HEK293 (cell line): Measurements from ENCODE around the gene LNPEP.

Source experiments
- CTCF ChIA-PET: fragments of 350-600 bp; formaldehyde crosslinking; extraction: SDS; loops from one replicate; lab custom pipeline; 2021; ENCODE audit warnings: antibody characterized with exemption; lab: Yijun Ruan, JAX
- POLR2A ChIA-PET: fragments of 300-600 bp; formaldehyde crosslinking; extraction: SDS; loops from one replicate; lab custom pipeline; 2020; ENCODE audit warnings: antibody characterized with exemption, inconsistent platforms; lab: Yijun Ruan, JAX
- H3K27ac ChIP-seq: fragments of 200-500 bp; sonication (Bioruptor generic); 2 replicates; pipeline ENCODE4 v1.5.1; 2014; ENCODE audit warnings: low read depth, low read length, control low read depth, inconsistent platforms; ENCODE audit errors: extremely low read depth
- H3K36me3 ChIP-seq, 2 experiments: fragments of 200-500 bp in 1 of 2; sonication (Bioruptor generic) in 1 of 2; 1 replicate in 1 of 2; 2 replicates in 1 of 2; pipeline ENCODE4 v1.5.1; 2014 to 2017; ENCODE audit warnings: inconsistent platforms in 2 of 2, low read length in 2 of 2; ENCODE audit not compliant: control insufficient read depth in 2 of 2, insufficient read depth in 1 of 2
- H3K4me1 ChIP-seq: fragments of 200-500 bp; sonication (Bioruptor generic); 2 replicates; pipeline ENCODE4 v1.5.1; 2014; ENCODE audit warnings: mild to moderate bottlenecking, low read length, inconsistent platforms; ENCODE audit not compliant: control insufficient read depth, insufficient read depth
- H3K4me3 ChIP-seq: 2 replicates; pipeline ENCODE4 v1.5.1; 2011; ENCODE audit warnings: low read depth, mild to moderate bottlenecking, control low read depth, low read length, moderate library complexity
- H3K9me3 ChIP-seq: fragments of 200-500 bp; sonication (Bioruptor generic); 2 replicates; pipeline ENCODE4 v1.5.1; 2014; ENCODE audit warnings: low read depth, low read length, inconsistent platforms; ENCODE audit not compliant: control insufficient read depth, insufficient read depth
- GLIS1 ChIP-seq: fragments of 450-650 bp; formaldehyde crosslinking; IDR thresholded peaks from 2 replicates; pipeline ENCODE4 v1.5.1; 2016; ENCODE audit warnings: missing biosample characterization, missing genetic modification characterization
- IKZF3 ChIP-seq: fragments of 450-650 bp; IDR thresholded peaks from 2 replicates; pipeline ENCODE4 v1.5.0; 2018; ENCODE audit warnings: missing biosample characterization, mild to moderate bottlenecking, missing genetic modification characterization, moderate library complexity
- MZF1 ChIP-seq: fragments of 450-650 bp; formaldehyde crosslinking; IDR thresholded peaks from 2 replicates; pipeline ENCODE4 v1.5.1; 2017; ENCODE audit warnings: missing biosample characterization, missing genetic modification characterization, borderline replicate concordance
- OSR2 ChIP-seq: fragments of 450-650 bp; formaldehyde crosslinking; IDR thresholded peaks from 2 replicates; pipeline ENCODE4 v1.5.1; 2016; ENCODE audit warnings: missing biosample characterization, missing genetic modification characterization
- PRDM1 ChIP-seq: fragments of 450-650 bp; formaldehyde crosslinking; IDR thresholded peaks from 2 replicates; pipeline ENCODE4; 2016; ENCODE audit warnings: missing biosample characterization, missing genetic modification characterization
- SP7 ChIP-seq: fragments of 450-650 bp; formaldehyde crosslinking; IDR thresholded peaks from 2 replicates; pipeline ENCODE4 v1.5.1; 2016; ENCODE audit warnings: missing biosample characterization, missing genetic modification characterization
- WT1 ChIP-seq: fragments of 450-650 bp; formaldehyde crosslinking; IDR thresholded peaks from 2 replicates; pipeline ENCODE4 v1.5.1; 2016; ENCODE audit warnings: missing biosample characterization, missing genetic modification characterization
- ZBTB17 ChIP-seq: fragments of 450-650 bp; formaldehyde crosslinking; IDR thresholded peaks from 2 replicates; pipeline ENCODE4 v1.5.1; 2016; ENCODE audit warnings: missing biosample characterization, missing genetic modification characterization
- ZBTB48 ChIP-seq: fragments of 450-650 bp; formaldehyde crosslinking; IDR thresholded peaks from 2 replicates; pipeline ENCODE4 v1.5.1; 2016; ENCODE audit warnings: missing biosample characterization, missing genetic modification characterization
- ZBTB8A ChIP-seq: fragments of 450-650 bp; formaldehyde crosslinking; IDR thresholded peaks from 2 replicates; pipeline ENCODE4 v1.5.1; 2016; ENCODE audit warnings: missing biosample characterization, missing genetic modification characterization
- ZEB2 ChIP-seq: fragments of 450-650 bp; formaldehyde crosslinking; IDR thresholded peaks from 2 replicates; pipeline ENCODE4 v1.5.1; 2016; ENCODE audit warnings: missing biosample characterization, missing genetic modification characterization
- ZNF133 ChIP-seq: fragments of 450-650 bp; formaldehyde crosslinking; IDR thresholded peaks from 2 replicates; pipeline ENCODE4 v1.5.1; 2016; ENCODE audit warnings: missing biosample characterization, missing genetic modification characterization
- ZNF239 ChIP-seq: fragments of 450-650 bp; formaldehyde crosslinking; IDR thresholded peaks from 2 replicates; pipeline ENCODE4 v1.5.1; 2016; ENCODE audit warnings: missing biosample characterization, missing genetic modification characterization
- ZNF335 ChIP-seq: fragments of 450-650 bp; formaldehyde crosslinking; conservative IDR thresholded peaks from 2 replicates; pipeline ENCODE4 v1.5.1; 2016; ENCODE audit warnings: missing biosample characterization, missing genetic modification characterization
- ZNF521 ChIP-seq: fragments of 450-650 bp; formaldehyde crosslinking; IDR thresholded peaks from 2 replicates; pipeline ENCODE4 v1.5.1; 2017; ENCODE audit warnings: missing biosample characterization, mild to moderate bottlenecking, missing genetic modification characterization
- ZNF558 ChIP-seq: fragments of 450-650 bp; formaldehyde crosslinking; IDR thresholded peaks from 2 replicates; pipeline ENCODE4 v1.5.1; 2016; ENCODE audit warnings: missing biosample characterization, missing genetic modification characterization
- ZNF600 ChIP-seq: fragments of 450-650 bp; formaldehyde crosslinking; IDR thresholded peaks from 2 replicates; pipeline ENCODE4 v1.5.1; 2016; ENCODE audit warnings: missing biosample characterization, missing genetic modification characterization
- ZNF626 ChIP-seq: fragments of 450-650 bp; sonication (Bioruptor Pico); formaldehyde crosslinking; IDR thresholded peaks from 2 replicates; pipeline ENCODE4 v1.5.1; 2018; ENCODE audit warnings: missing biosample characterization, missing genetic modification characterization, inconsistent platforms
- ZNF629 ChIP-seq: fragments of 450-650 bp; formaldehyde crosslinking; IDR thresholded peaks from 2 replicates; pipeline ENCODE4 v1.5.1; 2017; ENCODE audit warnings: missing biosample characterization, missing genetic modification characterization
- TF ChIP-seq, protein P1 (sequence below): fragments of 450-650 bp; formaldehyde crosslinking; IDR thresholded peaks from 2 replicates; pipeline ENCODE4 v1.5.1; 2017; ENCODE audit warnings: missing biosample characterization, missing genetic modification characterization
- TF ChIP-seq, protein P2 (sequence below): fragments of 450-650 bp; formaldehyde crosslinking; IDR thresholded peaks from 2 replicates; pipeline ENCODE4 v1.5.1; 2016; ENCODE audit warnings: missing biosample characterization, missing genetic modification characterization
- TF ChIP-seq, protein P3 (sequence below): fragments of 450-650 bp; IDR thresholded peaks from 2 replicates; pipeline ENCODE4 v1.5.1; 2018; ENCODE audit warnings: missing biosample characterization, missing genetic modification characterization

LNPEP gene

DNA sequence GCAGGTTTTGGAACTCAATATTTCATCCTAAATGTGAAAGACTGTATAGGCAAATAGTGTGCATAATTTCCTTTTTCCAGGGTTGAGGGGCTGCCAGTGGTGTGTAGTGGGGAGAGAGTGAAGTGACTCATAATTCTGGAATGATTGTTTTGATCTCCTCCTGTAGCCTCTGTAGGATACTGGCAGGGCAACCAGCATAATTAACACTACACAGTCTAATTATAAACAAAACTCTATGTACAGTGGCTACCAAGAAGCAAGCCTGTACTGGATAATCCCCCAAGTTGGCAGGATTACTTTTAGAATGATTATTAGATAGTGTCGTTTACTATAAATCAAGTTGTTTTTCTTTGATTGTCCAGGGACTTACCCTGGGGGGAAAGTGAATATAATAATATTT is 32.2 kb downstream of the LNPEP start (continued):
- TF ChIP-seq, protein P1, sequence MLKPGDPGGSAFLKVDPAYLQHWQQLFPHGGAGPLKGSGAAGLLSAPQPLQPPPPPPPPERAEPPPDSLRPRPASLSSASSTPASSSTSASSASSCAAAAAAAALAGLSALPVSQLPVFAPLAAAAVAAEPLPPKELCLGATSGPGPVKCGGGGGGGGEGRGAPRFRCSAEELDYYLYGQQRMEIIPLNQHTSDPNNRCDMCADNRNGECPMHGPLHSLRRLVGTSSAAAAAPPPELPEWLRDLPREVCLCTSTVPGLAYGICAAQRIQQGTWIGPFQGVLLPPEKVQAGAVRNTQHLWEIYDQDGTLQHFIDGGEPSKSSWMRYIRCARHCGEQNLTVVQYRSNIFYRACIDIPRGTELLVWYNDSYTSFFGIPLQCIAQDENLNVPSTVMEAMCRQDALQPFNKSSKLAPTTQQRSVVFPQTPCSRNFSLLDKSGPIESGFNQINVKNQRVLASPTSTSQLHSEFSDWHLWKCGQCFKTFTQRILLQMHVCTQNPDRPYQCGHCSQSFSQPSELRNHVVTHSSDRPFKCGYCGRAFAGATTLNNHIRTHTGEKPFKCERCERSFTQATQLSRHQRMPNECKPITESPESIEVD (tag by site-specific recombination) = peak; percentile 58
- TF ChIP-seq PRDM1 (tag by site-specific recombination) = peak; percentile 73
- TF ChIP-seq ZEB2 (tag by site-specific recombination) = 0 out of 2 replicates have a peak, but pooled peaks have one; percentile 45
- TF ChIP-seq ZNF521 (tag by site-specific recombination) = no peak
- peak; percentile 47; the same call in 1 of the 2 replicates for TF ChIP-seq MZF1
- peak; percentile 89 for TF ChIP-seq OSR2 (tag by site-specific recombination)
- peak; percentile 43; the same call in 1 of the 2 replicates for TF ChIP-seq ZNF629
- no peak for TF ChIP-seq ZNF239 (tag by site-specific recombination)
- peak; percentile 49 for TF ChIP-seq WT1
- TF ChIP-seq IKZF3 (tag by site-specific recombination) = 0 out of 2 replicates have a peak, but pooled peaks have one; percentile 30
- TF ChIP-seq, protein P2, sequence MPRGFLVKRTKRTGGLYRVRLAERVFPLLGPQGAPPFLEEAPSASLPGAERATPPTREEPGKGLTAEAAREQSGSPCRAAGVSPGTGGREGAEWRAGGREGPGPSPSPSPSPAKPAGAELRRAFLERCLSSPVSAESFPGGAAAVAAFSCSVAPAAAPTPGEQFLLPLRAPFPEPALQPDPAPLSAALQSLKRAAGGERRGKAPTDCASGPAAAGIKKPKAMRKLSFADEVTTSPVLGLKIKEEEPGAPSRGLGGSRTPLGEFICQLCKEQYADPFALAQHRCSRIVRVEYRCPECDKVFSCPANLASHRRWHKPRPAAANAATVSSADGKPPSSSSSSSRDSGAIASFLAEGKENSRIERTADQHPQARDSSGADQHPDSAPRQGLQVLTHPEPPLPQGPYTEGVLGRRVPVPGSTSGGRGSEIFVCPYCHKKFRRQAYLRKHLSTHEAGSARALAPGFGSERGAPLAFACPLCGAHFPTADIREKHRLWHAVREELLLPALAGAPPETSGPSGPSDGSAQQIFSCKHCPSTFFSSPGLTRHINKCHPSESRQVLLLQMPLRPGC (tag by site-specific recombination) = 0 out of 2 replicates have a peak, but pooled peaks have one; percentile 13
- TF ChIP-seq GLIS1 (tag by site-specific recombination) = peak; percentile 53
- peak; percentile 88 for TF ChIP-seq SP7

DNA sequence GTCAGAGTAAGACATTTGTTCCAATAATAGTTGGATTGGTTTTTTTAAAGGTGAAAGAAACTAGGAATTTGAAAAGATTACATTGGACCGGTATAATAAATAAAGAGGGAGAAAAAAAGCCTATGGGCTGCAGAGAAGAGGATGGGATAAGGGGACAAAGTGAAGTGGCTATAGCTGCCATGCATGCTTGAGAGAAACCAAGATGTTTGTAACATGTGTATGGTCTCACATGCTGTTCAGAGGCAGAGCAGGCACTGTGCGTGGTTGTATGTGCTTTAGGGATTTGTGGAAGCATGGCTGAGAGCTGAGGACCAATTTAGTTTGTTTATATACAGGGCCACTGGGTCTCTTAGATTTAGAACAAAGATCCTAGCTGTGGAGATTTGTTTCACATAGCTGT is 32.7 kb downstream of the LNPEP start:
- peak; percentile 27; the same call in 1 of the 2 replicates for TF ChIP-seq ZBTB17 (tag by site-specific recombination)
- TF ChIP-seq ZNF626 (tag by site-specific recombination) = no peak
- no peak for TF ChIP-seq ZBTB8A (tag by site-specific recombination)
- TF ChIP-seq ZBTB48 (tag by site-specific recombination) = peak; percentile 71; the same call in 1 of the 2 replicates
- TF ChIP-seq, protein P3, sequence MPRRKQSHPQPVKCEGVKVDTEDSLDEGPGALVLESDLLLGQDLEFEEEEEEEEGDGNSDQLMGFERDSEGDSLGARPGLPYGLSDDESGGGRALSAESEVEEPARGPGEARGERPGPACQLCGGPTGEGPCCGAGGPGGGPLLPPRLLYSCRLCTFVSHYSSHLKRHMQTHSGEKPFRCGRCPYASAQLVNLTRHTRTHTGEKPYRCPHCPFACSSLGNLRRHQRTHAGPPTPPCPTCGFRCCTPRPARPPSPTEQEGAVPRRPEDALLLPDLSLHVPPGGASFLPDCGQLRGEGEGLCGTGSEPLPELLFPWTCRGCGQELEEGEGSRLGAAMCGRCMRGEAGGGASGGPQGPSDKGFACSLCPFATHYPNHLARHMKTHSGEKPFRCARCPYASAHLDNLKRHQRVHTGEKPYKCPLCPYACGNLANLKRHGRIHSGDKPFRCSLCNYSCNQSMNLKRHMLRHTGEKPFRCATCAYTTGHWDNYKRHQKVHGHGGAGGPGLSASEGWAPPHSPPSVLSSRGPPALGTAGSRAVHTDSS (tag by site-specific recombination) = no peak
- peak; percentile 82; the same call in 1 of the 2 replicates for TF ChIP-seq MZF1
- TF ChIP-seq ZNF558 (tag by site-specific recombination) = peak; percentile 94
- peak; percentile 67 for TF ChIP-seq ZNF335 (tag by site-specific recombination)
- no peak for TF ChIP-seq ZNF133 (tag by site-specific recombination)
- TF ChIP-seq ZNF600 (tag by site-specific recombination) = peak; percentile 59; the same call in 1 of the 2 replicates
- Histone ChIP-seq H3K27ac (0 out of 2 replicates have a peak overlapping the region, but pooled peaks have one; percentile 14), H3K9me3 (no peaks in the 10 kb centered on the region), H3K4me1 (peaks cover 16% of the 10 kb centered on the region), H3K36me3 (no peaks in the 10 kb centered on the region), H3K4me3 (no peak overlapping the region)
- CTCF ChIA-PET = interaction anchor here (0.9 kb wide), 1 partner anchor 45 kb away, joined by 3 read pairs; no protein-coding TSS in a partner anchor
- POLR2A ChIA-PET = no interaction called here
